ENCODE data around the gene NR5A2. TPM values are rescaled to one million over a fixed set of nuclear protein-coding genes. Genes with fewer than 3 reads are reported as not detected.

Gene NR5A2
- total RNA-seq, 2 experiments from 2014 or later = 0.13 to 0.15 TPM

GRCh38 chr1:200095057-200095577 lies 67.6 kb downstream of the NR5A2 start:
- peaks cover 11% of the 10 kb centered on the region for H3K27me3 Mint-ChIP-seq
- no peaks in the 10 kb centered on the region for H3K9me3 Mint-ChIP-seq
- H3K4me1 Mint-ChIP-seq = no peaks in the 10 kb centered on the region
- ChIA-PET CTCF (no interaction called here), POLR2A (no interaction called here)
- no peaks in the 10 kb centered on the region for H3K36me3 Mint-ChIP-seq (ENCODE audit: low read depth)
- DNase-seq = no peak
- H3K4me3 Mint-ChIP-seq = no peak overlapping the region
- H3K27ac Mint-ChIP-seq = no peak overlapping the region

GRCh38 chr1:200096774-200097173 lies 69.3 kb downstream of the NR5A2 start:
- H3K27ac Mint-ChIP-seq = no peak overlapping the region
- DNase-seq = no peak
- H3K27me3 Mint-ChIP-seq = peaks cover 9% of the 10 kb centered on the region
- CTCF ChIA-PET = no interaction called here
- no peaks in the 10 kb centered on the region for H3K36me3 Mint-ChIP-seq (ENCODE audit: low read depth)
- H3K9me3 Mint-ChIP-seq = no peaks in the 10 kb centered on the region
- no peak overlapping the region for H3K4me3 Mint-ChIP-seq
- H3K4me1 Mint-ChIP-seq = no peaks in the 10 kb centered on the region
- POLR2A ChIA-PET = no interaction called here

GRCh38 chr1:200099040-200099439 lies 71.5 kb downstream of the NR5A2 start:
- POLR2A ChIA-PET = no interaction called here
- CTCF ChIA-PET = no interaction called here
- no peaks in the 10 kb centered on the region for H3K9me3 Mint-ChIP-seq
- peaks cover 15% of the 10 kb centered on the region for H3K27me3 Mint-ChIP-seq
- no peaks in the 10 kb centered on the region for H3K36me3 Mint-ChIP-seq (ENCODE audit: low read depth)
- H3K27ac Mint-ChIP-seq = no peak overlapping the region
- DNase-seq = no peak
- no peak overlapping the region for H3K4me3 Mint-ChIP-seq
- H3K4me1 Mint-ChIP-seq = no peaks in the 10 kb centered on the region

GRCh38 chr1:200103966-200104583 lies 76.6 kb downstream of the NR5A2 start:
- no peaks in the 10 kb centered on the region for H3K36me3 Mint-ChIP-seq (ENCODE audit: low read depth)
- CTCF ChIA-PET = no interaction called here
- H3K4me3 Mint-ChIP-seq = no peak overlapping the region
- POLR2A ChIA-PET = no interaction called here
- H3K4me1 Mint-ChIP-seq = no peaks in the 10 kb centered on the region
- H3K27me3 Mint-ChIP-seq = peaks cover 14% of the 10 kb centered on the region
- H3K9me3 Mint-ChIP-seq = no peaks in the 10 kb centered on the region
- DNase-seq = no peak
- H3K27ac Mint-ChIP-seq = no peak overlapping the region

GRCh38 chr1:200107004-200107470 lies 79.5 kb downstream of the NR5A2 start:
- no peaks in the 10 kb centered on the region for H3K4me1 Mint-ChIP-seq

GRCh38 chr1:200108659-200109058 lies 81.1 kb downstream of the NR5A2 start:
- ChIA-PET POLR2A (no interaction called here), CTCF (no interaction called here)
- peaks cover 21% of the 10 kb centered on the region for H3K27me3 Mint-ChIP-seq
- DNase-seq = no peak
- no peak overlapping the region for H3K4me3 Mint-ChIP-seq
- no peaks in the 10 kb centered on the region for H3K9me3 Mint-ChIP-seq
- no peak overlapping the region for H3K27ac Mint-ChIP-seq
- no peaks in the 10 kb centered on the region for H3K4me1 Mint-ChIP-seq
- H3K36me3 Mint-ChIP-seq (ENCODE audit: low read depth) = no peaks in the 10 kb centered on the region

More at GRCh38 chr1:200107004-200107470, 79.5 kb downstream of the NR5A2 start:
- ChIA-PET CTCF (no interaction called here), POLR2A (no interaction called here)
- no peak overlapping the region for H3K27ac Mint-ChIP-seq
- no peak for DNase-seq
- no peak overlapping the region for H3K4me3 Mint-ChIP-seq
- H3K36me3 Mint-ChIP-seq (ENCODE audit: low read depth) = no peaks in the 10 kb centered on the region
- H3K9me3 Mint-ChIP-seq = no peaks in the 10 kb centered on the region
- peaks cover 22% of the 10 kb centered on the region for H3K27me3 Mint-ChIP-seq

- ChIA-PET CTCF (no interaction called here), POLR2A (no interaction called here)
- no peaks in the 10 kb centered on the region for H3K36me3 Mint-ChIP-seq (ENCODE audit: low read depth)
- no peaks in the 10 kb centered on the region for H3K4me1 Mint-ChIP-seq
- no peak for DNase-seq
- H3K27ac Mint-ChIP-seq = no peak overlapping the region
- H3K27me3 Mint-ChIP-seq = peaks cover 16% of the 10 kb centered on the region
- H3K9me3 Mint-ChIP-seq = no peaks in the 10 kb centered on the region
- H3K4me3 Mint-ChIP-seq = no peak overlapping the region
Observed at GRCh38 chr1:200112290-200112689, 84.8 kb downstream of the NR5A2 start.

- Mint-ChIP-seq H3K4me1 (no peaks in the 10 kb centered on the region), H3K36me3 (ENCODE audit: low read depth) (no peaks in the 10 kb centered on the region), H3K27ac (no peak overlapping the region), H3K9me3 (no peaks in the 10 kb centered on the region), H3K27me3 (peaks cover 10% of the 10 kb centered on the region), H3K4me3 (no peak overlapping the region)
- DNase-seq = no peak
- ChIA-PET POLR2A (no interaction called here), CTCF (no interaction called here)
Observed at GRCh38 chr1:200115532-200115931, 88.0 kb downstream of the NR5A2 start.

GRCh38 chr1:200116324-200116723 lies 88.8 kb downstream of the NR5A2 start:
- H3K4me3 Mint-ChIP-seq = no peak overlapping the region
- CTCF ChIA-PET = no interaction called here
- H3K27me3 Mint-ChIP-seq = peaks cover 11% of the 10 kb centered on the region
- H3K4me1 Mint-ChIP-seq = no peaks in the 10 kb centered on the region
- no peak for DNase-seq
- no peaks in the 10 kb centered on the region for H3K36me3 Mint-ChIP-seq (ENCODE audit: low read depth)
- no peaks in the 10 kb centered on the region for H3K9me3 Mint-ChIP-seq
- no peak overlapping the region for H3K27ac Mint-ChIP-seq
- POLR2A ChIA-PET = no interaction called here

- H3K27me3 Mint-ChIP-seq = peaks cover 13% of the 10 kb centered on the region
Observed at GRCh38 chr1:200118779-200119505, 91.4 kb downstream of the NR5A2 start.

GRCh38 chr1:200121421-200121820 lies 93.9 kb downstream of the NR5A2 start:
- H3K4me3 Mint-ChIP-seq = no peak overlapping the region
- ChIA-PET CTCF (no interaction called here), POLR2A (no interaction called here)
- DNase-seq = no peak
- no peak overlapping the region for H3K27ac Mint-ChIP-seq
- H3K27me3 Mint-ChIP-seq = peaks cover 13% of the 10 kb centered on the region
- no peaks in the 10 kb centered on the region for H3K4me1 Mint-ChIP-seq
- H3K36me3 Mint-ChIP-seq (ENCODE audit: low read depth) = no peaks in the 10 kb centered on the region
- H3K9me3 Mint-ChIP-seq = no peaks in the 10 kb centered on the region

More at GRCh38 chr1:200118779-200119505, 91.4 kb downstream of the NR5A2 start:
- H3K9me3 Mint-ChIP-seq = no peaks in the 10 kb centered on the region
- no peak overlapping the region for H3K27ac Mint-ChIP-seq
- CTCF ChIA-PET = no interaction called here
- no peaks in the 10 kb centered on the region for H3K4me1 Mint-ChIP-seq
- DNase-seq = no peak
- H3K4me3 Mint-ChIP-seq = no peak overlapping the region
- POLR2A ChIA-PET = no interaction called here
- H3K36me3 Mint-ChIP-seq (ENCODE audit: low read depth) = no peaks in the 10 kb centered on the region

- no peak overlapping the region for H3K4me3 Mint-ChIP-seq
- H3K9me3 Mint-ChIP-seq = no peaks in the 10 kb centered on the region
- no peak for DNase-seq
- POLR2A ChIA-PET = no interaction called here
- CTCF ChIA-PET = interaction anchor here (0.7 kb wide), 1 partner anchor 152 kb away, joined by 4 read pairs; no protein-coding TSS in a partner anchor
- H3K36me3 Mint-ChIP-seq (ENCODE audit: low read depth) = no peaks in the 10 kb centered on the region
- no peak overlapping the region for H3K27ac Mint-ChIP-seq
- peaks cover 14% of the 10 kb centered on the region for H3K27me3 Mint-ChIP-seq
- H3K4me1 Mint-ChIP-seq = peaks cover 5% of the 10 kb centered on the region
Observed at GRCh38 chr1:200124309-200124708, 96.8 kb downstream of the NR5A2 start.

- Mint-ChIP-seq H3K36me3 (ENCODE audit: low read depth) (no peaks in the 10 kb centered on the region), H3K27me3 (peaks cover 9% of the 10 kb centered on the region), H3K27ac (no peak overlapping the region), H3K9me3 (no peaks in the 10 kb centered on the region), H3K4me1 (peaks cover 16% of the 10 kb centered on the region), H3K4me3 (no peak overlapping the region)
- ChIA-PET POLR2A (no interaction called here), CTCF (interaction anchor here (1.2 kb wide), 1 partner anchor 11 kb away, joined by 5 read pairs; no protein-coding TSS in a partner anchor)
- no peak for DNase-seq
Observed at GRCh38 chr1:200128081-200128480, 100.6 kb downstream of the NR5A2 start.
